HEK293 (cell line): ENCODE measurements around the gene PLAAT5.
A peak's percentile ranks its signal among the peaks of the same experiment; 100 is the strongest.

Experiments used
- CTCF ChIA-PET: fragments of 350-600 bp; formaldehyde crosslinking; extraction: SDS; loops from one replicate; lab custom pipeline; 2021; ENCODE audit warnings: antibody characterized with exemption; lab: Yijun Ruan, JAX
- POLR2A ChIA-PET: fragments of 300-600 bp; formaldehyde crosslinking; extraction: SDS; loops from one replicate; lab custom pipeline; 2020; ENCODE audit warnings: antibody characterized with exemption, inconsistent platforms; lab: Yijun Ruan, JAX
- H3K27ac ChIP-seq: fragments of 200-500 bp; sonication (Bioruptor generic); 2 replicates; pipeline ENCODE4 v1.5.1; 2014; ENCODE audit warnings: low read depth, low read length, control low read depth, inconsistent platforms; ENCODE audit errors: extremely low read depth
- H3K36me3 ChIP-seq, 2 experiments: fragments of 200-500 bp in 1 of 2; sonication (Bioruptor generic) in 1 of 2; 1 replicate in 1 of 2; 2 replicates in 1 of 2; pipeline ENCODE4 v1.5.1; 2014 to 2017; ENCODE audit warnings: inconsistent platforms in 2 of 2, low read length in 2 of 2; ENCODE audit not compliant: control insufficient read depth in 2 of 2, insufficient read depth in 1 of 2
- H3K4me1 ChIP-seq: fragments of 200-500 bp; sonication (Bioruptor generic); 2 replicates; pipeline ENCODE4 v1.5.1; 2014; ENCODE audit warnings: mild to moderate bottlenecking, low read length, inconsistent platforms; ENCODE audit not compliant: control insufficient read depth, insufficient read depth
- H3K4me3 ChIP-seq: 2 replicates; pipeline ENCODE4 v1.5.1; 2011; ENCODE audit warnings: low read depth, mild to moderate bottlenecking, control low read depth, low read length, moderate library complexity
- H3K9me3 ChIP-seq: fragments of 200-500 bp; sonication (Bioruptor generic); 2 replicates; pipeline ENCODE4 v1.5.1; 2014; ENCODE audit warnings: low read depth, low read length, inconsistent platforms; ENCODE audit not compliant: control insufficient read depth, insufficient read depth
- BCL11B ChIP-seq: fragments of 450-650 bp; formaldehyde crosslinking; IDR thresholded peaks from 2 replicates; pipeline ENCODE4 v1.5.1; 2016; ENCODE audit warnings: low read depth, missing biosample characterization, missing genetic modification characterization
- ELK4 ChIP-seq: IDR thresholded peaks from 2 replicates; pipeline ENCODE4 v1.6.1; 2011; ENCODE audit warnings: mild to moderate bottlenecking, low read depth, low read length, borderline replicate concordance
- GLIS2 ChIP-seq: fragments of 450-650 bp; formaldehyde crosslinking; IDR thresholded peaks from 2 replicates; pipeline ENCODE4 v1.5.1; 2016; ENCODE audit warnings: missing biosample characterization, missing genetic modification characterization
- HOXD13 ChIP-seq: sonication (generic); formaldehyde crosslinking; IDR thresholded peaks from 2 replicates; pipeline ENCODE4 v1.8.0; 2022; ENCODE audit warnings: missing genetic modification reagents, borderline replicate concordance
- IKZF3 ChIP-seq: fragments of 450-650 bp; IDR thresholded peaks from 2 replicates; pipeline ENCODE4 v1.5.0; 2018; ENCODE audit warnings: missing biosample characterization, mild to moderate bottlenecking, missing genetic modification characterization, moderate library complexity
- OSR2 ChIP-seq: fragments of 450-650 bp; formaldehyde crosslinking; IDR thresholded peaks from 2 replicates; pipeline ENCODE4 v1.5.1; 2016; ENCODE audit warnings: missing biosample characterization, missing genetic modification characterization
- SETDB1 ChIP-seq: IDR thresholded peaks from one replicate; pipeline ENCODE4 v1.6.1; 2017; ENCODE audit warnings: mild to moderate bottlenecking, low read length, moderate library complexity, mixed read lengths; ENCODE audit not compliant: insufficient read length
- ZNF146 ChIP-seq: fragments of 450-650 bp; formaldehyde crosslinking; IDR thresholded peaks from 2 replicates; pipeline ENCODE4 v1.5.1; 2016; ENCODE audit warnings: missing biosample characterization, missing genetic modification characterization
- ZNF221 ChIP-seq: fragments of 450-650 bp; formaldehyde crosslinking; IDR thresholded peaks from 2 replicates; pipeline ENCODE4 v1.5.1; 2017; ENCODE audit warnings: missing biosample characterization, missing genetic modification characterization, borderline replicate concordance
- ZNF350 ChIP-seq: fragments of 450-650 bp; formaldehyde crosslinking; IDR thresholded peaks from 2 replicates; pipeline ENCODE4 v1.5.0; 2017; ENCODE audit warnings: missing biosample characterization, mild to moderate bottlenecking, missing genetic modification characterization
- ZNF433 ChIP-seq: fragments of 450-650 bp; formaldehyde crosslinking; IDR thresholded peaks from 2 replicates; pipeline ENCODE4 v1.5.1; 2016; ENCODE audit warnings: missing biosample characterization, missing genetic modification characterization, low read depth
- ZNF558 ChIP-seq: fragments of 450-650 bp; formaldehyde crosslinking; IDR thresholded peaks from 2 replicates; pipeline ENCODE4 v1.5.1; 2016; ENCODE audit warnings: missing biosample characterization, missing genetic modification characterization
- ZSCAN4 ChIP-seq: fragments of 450-650 bp; formaldehyde crosslinking; IDR thresholded peaks from 2 replicates; pipeline ENCODE4 v1.5.1; 2017; ENCODE audit warnings: missing biosample characterization, missing genetic modification characterization
- TF ChIP-seq, protein P1 (sequence below): fragments of 450-650 bp; formaldehyde crosslinking; IDR thresholded peaks from 2 replicates; pipeline ENCODE4 v1.5.1; 2017; ENCODE audit warnings: missing biosample characterization, missing genetic modification characterization
- TF ChIP-seq, protein P2 (sequence below): fragments of 450-650 bp; formaldehyde crosslinking; IDR thresholded peaks from 2 replicates; pipeline ENCODE4 v1.5.1; 2016; ENCODE audit warnings: missing biosample characterization, missing genetic modification characterization

The PLAAT5 gene

GRCh38 chr11:63492441-63492840 lies 1.5 kb upstream of the PLAAT5 start:
- CTCF ChIA-PET = interaction anchor here (3.9 kb wide), 1 partner anchor 13 kb away, joined by 15 read pairs; no protein-coding TSS in a partner anchor

GRCh38 chr11:63491636-63492372 lies 837 bp upstream of the PLAAT5 start:
- Histone ChIP-seq H3K27ac (no peak overlapping the region), H3K4me1 (no peaks in the 10 kb centered on the region), H3K36me3 (no peaks in the 10 kb centered on the region), H3K9me3 (no peaks in the 10 kb centered on the region), H3K4me3 (no peak overlapping the region)
- ChIA-PET CTCF (interaction anchor here (0.8 to 3.9 kb wide), 2 partner anchors 13 to 243 kb away, joined by 3 to 15 read pairs; no protein-coding TSS in a partner anchor), POLR2A (no interaction called here)
- TF ChIP-seq SETDB1 (peak; percentile 3), BCL11B (no peak), ZNF558 (tag by site-specific recombination) (no peak)
- TF ChIP-seq, protein P1, sequence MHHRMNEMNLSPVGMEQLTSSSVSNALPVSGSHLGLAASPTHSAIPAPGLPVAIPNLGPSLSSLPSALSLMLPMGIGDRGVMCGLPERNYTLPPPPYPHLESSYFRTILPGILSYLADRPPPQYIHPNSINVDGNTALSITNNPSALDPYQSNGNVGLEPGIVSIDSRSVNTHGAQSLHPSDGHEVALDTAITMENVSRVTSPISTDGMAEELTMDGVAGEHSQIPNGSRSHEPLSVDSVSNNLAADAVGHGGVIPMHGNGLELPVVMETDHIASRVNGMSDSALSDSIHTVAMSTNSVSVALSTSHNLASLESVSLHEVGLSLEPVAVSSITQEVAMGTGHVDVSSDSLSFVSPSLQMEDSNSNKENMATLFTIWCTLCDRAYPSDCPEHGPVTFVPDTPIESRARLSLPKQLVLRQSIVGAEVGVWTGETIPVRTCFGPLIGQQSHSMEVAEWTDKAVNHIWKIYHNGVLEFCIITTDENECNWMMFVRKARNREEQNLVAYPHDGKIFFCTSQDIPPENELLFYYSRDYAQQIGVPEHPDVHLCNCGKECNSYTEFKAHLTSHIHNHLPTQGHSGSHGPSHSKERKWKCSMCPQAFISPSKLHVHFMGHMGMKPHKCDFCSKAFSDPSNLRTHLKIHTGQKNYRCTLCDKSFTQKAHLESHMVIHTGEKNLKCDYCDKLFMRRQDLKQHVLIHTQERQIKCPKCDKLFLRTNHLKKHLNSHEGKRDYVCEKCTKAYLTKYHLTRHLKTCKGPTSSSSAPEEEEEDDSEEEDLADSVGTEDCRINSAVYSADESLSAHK = no peak

More at GRCh38 chr11:63492441-63492840, 1.5 kb upstream of the PLAAT5 start:
- Histone ChIP-seq H3K27ac (no peak overlapping the region), H3K4me3 (no peak overlapping the region)
- POLR2A ChIA-PET = no interaction called here
- no peak for TF ChIP-seq ELK4
- TF ChIP-seq SETDB1 = peak; percentile 22
- TF ChIP-seq, all 188 proteins: peak for 1
- Histone ChIP-seq H3K36me3 (no peaks in the 10 kb centered on the region), H3K4me1 (no peaks in the 10 kb centered on the region), H3K9me3 (no peaks in the 10 kb centered on the region)

DNA sequence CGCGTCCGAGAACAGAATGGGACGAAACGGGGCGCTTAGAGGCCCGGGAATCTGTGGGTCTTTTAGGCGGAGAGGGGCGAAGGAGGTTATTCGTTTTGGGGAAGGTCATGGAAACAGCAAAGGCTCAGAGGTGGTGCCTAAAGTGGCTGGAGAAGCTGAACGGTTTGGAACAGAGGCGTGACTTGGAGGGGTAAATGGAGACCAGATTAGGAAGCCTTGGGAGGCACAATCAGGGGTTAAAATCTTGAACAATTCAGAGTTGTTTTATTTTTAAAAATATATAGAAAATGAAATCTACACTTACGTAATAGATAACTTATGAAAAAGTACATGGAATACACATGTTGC lies 247 bp upstream of the PLAAT5 start:
- no peak overlapping the region for H3K4me3 ChIP-seq
- H3K27ac ChIP-seq = no peak overlapping the region
- POLR2A ChIA-PET = no interaction called here
- TF ChIP-seq, protein P2, sequence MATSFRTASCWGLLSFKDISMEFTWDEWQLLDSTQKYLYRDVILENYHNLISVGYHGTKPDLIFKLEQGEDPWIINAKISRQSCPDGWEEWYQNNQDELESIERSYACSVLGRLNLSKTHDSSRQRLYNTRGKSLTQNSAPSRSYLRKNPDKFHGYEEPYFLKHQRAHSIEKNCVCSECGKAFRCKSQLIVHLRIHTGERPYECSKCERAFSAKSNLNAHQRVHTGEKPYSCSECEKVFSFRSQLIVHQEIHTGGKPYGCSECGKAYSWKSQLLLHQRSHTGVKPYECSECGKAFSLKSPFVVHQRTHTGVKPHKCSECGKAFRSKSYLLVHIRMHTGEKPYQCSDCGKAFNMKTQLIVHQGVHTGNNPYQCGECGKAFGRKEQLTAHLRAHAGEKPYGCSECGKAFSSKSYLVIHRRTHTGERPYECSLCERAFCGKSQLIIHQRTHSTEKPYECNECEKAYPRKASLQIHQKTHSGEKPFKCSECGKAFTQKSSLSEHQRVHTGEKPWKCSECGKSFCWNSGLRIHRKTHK (tag by site-specific recombination) = no peak
- TF ChIP-seq HOXD13 (CRISPR knock-in tag) (no peak), GLIS2 (tag by site-specific recombination) (no peak), OSR2 (tag by site-specific recombination) (no peak), ZNF221 (no peak), ZNF146 (tag by site-specific recombination) (no peak), IKZF3 (tag by site-specific recombination) (no peak)
- no peaks in the 10 kb centered on the region for H3K36me3 ChIP-seq
- H3K4me1 ChIP-seq = no peaks in the 10 kb centered on the region
- CTCF ChIA-PET = interaction anchor here (0.6 to 3.9 kb wide), 3 partner anchors 12 to 244 kb away, joined by 3 to 15 read pairs (median 5); no protein-coding TSS in a partner anchor
- H3K9me3 ChIP-seq = no peaks in the 10 kb centered on the region

DNA sequence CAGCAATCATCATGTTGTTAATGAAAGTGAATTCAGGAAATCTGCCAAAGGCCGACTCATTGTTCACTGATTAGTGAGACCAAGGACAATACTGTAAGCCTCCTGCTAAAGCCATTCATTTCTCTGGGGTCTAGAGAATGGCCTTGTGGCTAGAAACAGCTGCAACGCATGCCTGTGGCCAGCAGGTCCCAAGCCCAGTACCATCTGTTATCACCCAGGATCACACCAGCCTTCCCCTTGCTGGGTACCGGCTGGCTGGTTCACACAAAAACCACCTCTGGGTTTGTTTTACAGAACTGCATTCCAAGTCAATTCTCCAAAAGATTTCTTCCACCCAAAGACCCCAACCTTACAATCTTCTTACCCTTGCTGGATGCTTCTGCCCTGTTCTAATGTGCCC lies 1.1 kb downstream of the PLAAT5 start:
- POLR2A ChIA-PET = no interaction called here
- H3K4me3 ChIP-seq = no peak overlapping the region
- H3K27ac ChIP-seq = no peak overlapping the region
- H3K4me1 ChIP-seq = no peaks in the 10 kb centered on the region
- CTCF ChIA-PET = interaction anchor here (0.6 to 3.9 kb wide), 4 partner anchors 9 to 862 kb away, joined by 3 to 15 read pairs (median 3); no protein-coding TSS in a partner anchor
- no peaks in the 10 kb centered on the region for H3K9me3 ChIP-seq
- TF ChIP-seq ZSCAN4 (tag by site-specific recombination) (no peak), ZNF433 (tag by site-specific recombination) (no peak), ELK4 (no peak), ZNF350 (no peak)
- TF ChIP-seq, all 188 proteins: peak for 0
- no peaks in the 10 kb centered on the region for H3K36me3 ChIP-seq
